ENCODE measurements around the gene NPAS2. TPM values are rescaled to one million over a fixed set of nuclear protein-coding genes. Genes with fewer than 3 reads are reported as not detected.

NPAS2 gene
- total and polyA plus RNA-seq, 2 donors (not counting 1 experiment from before 2014, with no cell fraction given) = 3.6 to 4.9 TPM

DNA sequence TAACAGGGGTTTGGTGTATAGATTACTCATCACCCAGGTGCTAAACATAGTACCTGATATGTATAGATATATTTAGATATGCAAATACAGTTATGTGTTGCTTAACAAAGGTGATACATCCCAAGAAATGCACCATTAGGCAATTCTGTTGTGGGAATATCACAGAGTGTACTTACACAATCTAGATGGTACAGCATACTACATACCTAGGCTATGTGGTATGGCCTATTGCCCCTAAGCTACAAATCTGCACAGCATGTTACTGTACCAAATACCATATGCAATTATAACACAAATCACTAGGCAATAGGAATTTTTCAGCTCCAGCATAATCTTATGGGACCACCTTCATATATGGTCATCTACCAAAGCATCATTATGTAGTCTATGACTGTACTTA, 43.5 kb upstream of the NPAS2 start:
- no peak overlapping the region for H2AFZ ChIP-seq (ENCODE audit: low read length)
- no peak for DNase-seq (ENCODE audit: low read depth in 2 of 2)
- H3K4me1 ChIP-seq (ENCODE audit: control insufficient read depth, extremely low read depth, insufficient read depth, low read length) = no peaks in the 10 kb centered on the region
- no peaks in the 10 kb centered on the region for H3K27me3 ChIP-seq (ENCODE audit: control insufficient read depth, insufficient read depth, low read length)
- TF ChIP-seq EZH2 (IDR thresholded peaks at IDR 0.05; ENCODE audit: low read length, missing control alignments) = no peak
- H3K9ac ChIP-seq (ENCODE audit: insufficient read depth, low read length) = no peak overlapping the region
- no peak overlapping the region for H3K27ac ChIP-seq (ENCODE audit: insufficient read depth, low read length)
- H3K4me2 ChIP-seq (ENCODE audit: extremely low read depth, insufficient read depth, low read length) = no peak overlapping the region
- no peak overlapping the region for H3K4me3 ChIP-seq (replicated peaks in 1 of 4; ENCODE audit: control extremely low read depth in 1 of 4, insufficient read depth in 1 of 4, low read depth in 3 of 4, low read length in 4 of 4)
- no peaks in the 10 kb centered on the region for H3K79me2 ChIP-seq (ENCODE audit: control insufficient read depth, insufficient read depth, low read length)
- no peaks in the 10 kb centered on the region for H4K20me1 ChIP-seq (ENCODE audit: control insufficient read depth, extremely low read depth, insufficient read depth, low read length)
- no peaks in the 10 kb centered on the region for H3K36me3 ChIP-seq (ENCODE audit: control insufficient read depth, insufficient read depth, low read length)
- no peaks in the 10 kb centered on the region for H3K9me3 ChIP-seq (ENCODE audit: control insufficient read depth, insufficient read depth, low read depth, low read length)

DNA sequence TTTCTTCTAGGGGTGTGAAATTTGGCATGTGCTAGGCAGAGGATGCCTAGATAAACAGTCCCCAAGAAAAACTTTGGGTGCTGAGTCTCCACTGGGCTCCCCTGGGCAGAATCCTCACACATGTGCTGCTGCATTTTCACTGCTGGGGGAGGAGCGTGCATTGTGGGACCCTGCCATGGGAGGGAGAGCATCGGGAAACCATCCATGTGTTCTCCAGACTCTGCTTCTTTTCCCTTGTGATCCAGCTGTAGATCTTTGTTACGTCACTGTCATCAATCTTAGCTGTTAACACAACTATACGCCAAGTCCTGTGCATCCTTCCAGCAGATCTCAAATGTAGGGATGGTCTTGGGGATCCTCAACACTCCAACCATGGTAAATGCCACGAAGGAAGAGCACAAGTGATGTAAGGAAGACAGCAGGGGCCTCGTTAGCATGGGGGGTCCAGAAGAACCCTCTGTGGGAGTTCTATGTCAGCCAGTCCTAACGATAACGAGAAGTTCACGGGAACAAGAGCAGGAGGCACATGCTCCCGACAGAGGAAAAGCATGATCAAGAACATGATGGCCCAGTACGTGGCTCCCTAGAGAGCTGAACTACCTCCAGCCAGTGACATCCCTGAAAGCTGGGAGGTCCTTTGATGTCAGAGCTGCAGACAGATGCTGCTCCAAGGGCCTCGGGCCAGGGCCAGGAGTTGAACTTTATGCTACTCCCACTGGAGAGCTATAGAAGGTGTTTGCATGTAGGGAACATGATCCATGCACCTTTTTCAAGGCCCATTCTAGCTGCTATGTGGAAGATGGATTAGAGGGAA, 41.1 kb upstream of the NPAS2 start:
- no peaks in the 10 kb centered on the region for H3K27me3 ChIP-seq (ENCODE audit: control insufficient read depth, insufficient read depth, low read length)
- no peaks in the 10 kb centered on the region for H3K4me1 ChIP-seq (ENCODE audit: control insufficient read depth, extremely low read depth, insufficient read depth, low read length)
- H3K79me2 ChIP-seq (ENCODE audit: control insufficient read depth, insufficient read depth, low read length) = no peaks in the 10 kb centered on the region
- peak in 1 of 2 donors; percentile 22 for DNase-seq (ENCODE audit: low read depth in 2 of 2)
- no peak overlapping the region for H2AFZ ChIP-seq (ENCODE audit: low read length)
- TF ChIP-seq, protein P1, sequence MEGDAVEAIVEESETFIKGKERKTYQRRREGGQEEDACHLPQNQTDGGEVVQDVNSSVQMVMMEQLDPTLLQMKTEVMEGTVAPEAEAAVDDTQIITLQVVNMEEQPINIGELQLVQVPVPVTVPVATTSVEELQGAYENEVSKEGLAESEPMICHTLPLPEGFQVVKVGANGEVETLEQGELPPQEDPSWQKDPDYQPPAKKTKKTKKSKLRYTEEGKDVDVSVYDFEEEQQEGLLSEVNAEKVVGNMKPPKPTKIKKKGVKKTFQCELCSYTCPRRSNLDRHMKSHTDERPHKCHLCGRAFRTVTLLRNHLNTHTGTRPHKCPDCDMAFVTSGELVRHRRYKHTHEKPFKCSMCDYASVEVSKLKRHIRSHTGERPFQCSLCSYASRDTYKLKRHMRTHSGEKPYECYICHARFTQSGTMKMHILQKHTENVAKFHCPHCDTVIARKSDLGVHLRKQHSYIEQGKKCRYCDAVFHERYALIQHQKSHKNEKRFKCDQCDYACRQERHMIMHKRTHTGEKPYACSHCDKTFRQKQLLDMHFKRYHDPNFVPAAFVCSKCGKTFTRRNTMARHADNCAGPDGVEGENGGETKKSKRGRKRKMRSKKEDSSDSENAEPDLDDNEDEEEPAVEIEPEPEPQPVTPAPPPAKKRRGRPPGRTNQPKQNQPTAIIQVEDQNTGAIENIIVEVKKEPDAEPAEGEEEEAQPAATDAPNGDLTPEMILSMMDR (conservative IDR thresholded peaks at IDR 0.05 in 1 of 2, IDR thresholded peaks at IDR 0.05 in 1 of 2; ENCODE audit: low read depth in 1 of 2, low read length in 2 of 2) = no peak
- no peak for TF ChIP-seq EZH2 (IDR thresholded peaks at IDR 0.05; ENCODE audit: low read length, missing control alignments)
- no peaks in the 10 kb centered on the region for H3K9me3 ChIP-seq (ENCODE audit: control insufficient read depth, insufficient read depth, low read depth, low read length)
- no peaks in the 10 kb centered on the region for H4K20me1 ChIP-seq (ENCODE audit: control insufficient read depth, extremely low read depth, insufficient read depth, low read length)
- H3K4me2 ChIP-seq (ENCODE audit: extremely low read depth, insufficient read depth, low read length) = no peak overlapping the region
- H3K36me3 ChIP-seq (ENCODE audit: control insufficient read depth, insufficient read depth, low read length) = no peaks in the 10 kb centered on the region
- H3K9ac ChIP-seq (ENCODE audit: insufficient read depth, low read length) = no peak overlapping the region
- no peak overlapping the region for H3K4me3 ChIP-seq (replicated peaks in 1 of 4; ENCODE audit: control extremely low read depth in 1 of 4, insufficient read depth in 1 of 4, low read depth in 3 of 4, low read length in 4 of 4)
- no peak overlapping the region for H3K27ac ChIP-seq (ENCODE audit: insufficient read depth, low read length)

DNA sequence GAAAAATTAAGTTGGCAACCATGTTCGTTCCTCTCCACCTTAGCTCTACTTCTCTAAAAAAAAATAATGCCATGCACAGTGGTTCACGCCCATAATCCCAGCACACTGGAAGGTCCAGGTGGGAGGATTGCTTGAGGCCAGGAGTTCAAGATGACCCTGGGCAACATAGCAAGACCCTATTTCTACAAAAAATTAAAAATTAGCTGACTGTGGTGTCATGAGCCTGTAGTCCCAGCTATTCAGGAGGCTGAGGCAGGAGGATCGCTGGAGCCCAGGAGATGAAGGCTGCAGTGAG, 40.1 kb upstream of the NPAS2 start:
- H3K27me3 ChIP-seq (ENCODE audit: control insufficient read depth, insufficient read depth, low read length) = no peaks in the 10 kb centered on the region
- H3K4me1 ChIP-seq (ENCODE audit: control insufficient read depth, extremely low read depth, insufficient read depth, low read length) = no peaks in the 10 kb centered on the region
- no peak for DNase-seq (ENCODE audit: low read depth in 2 of 2)
- H3K79me2 ChIP-seq (ENCODE audit: control insufficient read depth, insufficient read depth, low read length) = no peaks in the 10 kb centered on the region
- no peak overlapping the region for H3K27ac ChIP-seq (ENCODE audit: insufficient read depth, low read length)
- H2AFZ ChIP-seq (ENCODE audit: low read length) = no peak overlapping the region
- H3K9ac ChIP-seq (ENCODE audit: insufficient read depth, low read length) = no peak overlapping the region
- no peaks in the 10 kb centered on the region for H3K9me3 ChIP-seq (ENCODE audit: control insufficient read depth, insufficient read depth, low read depth, low read length)
- TF ChIP-seq EZH2 (IDR thresholded peaks at IDR 0.05; ENCODE audit: low read length, missing control alignments) = no peak
- TF ChIP-seq, protein P1 (conservative IDR thresholded peaks at IDR 0.05 in 1 of 2, IDR thresholded peaks at IDR 0.05 in 1 of 2; ENCODE audit: low read depth in 1 of 2, low read length in 2 of 2) = no peak
- no peak overlapping the region for H3K4me3 ChIP-seq (replicated peaks in 1 of 4; ENCODE audit: control extremely low read depth in 1 of 4, insufficient read depth in 1 of 4, low read depth in 3 of 4, low read length in 4 of 4)
- H3K4me2 ChIP-seq (ENCODE audit: extremely low read depth, insufficient read depth, low read length) = no peak overlapping the region
- H3K36me3 ChIP-seq (ENCODE audit: control insufficient read depth, insufficient read depth, low read length) = no peaks in the 10 kb centered on the region
- no peaks in the 10 kb centered on the region for H4K20me1 ChIP-seq (ENCODE audit: control insufficient read depth, extremely low read depth, insufficient read depth, low read length)
